Measurements from ENCODE around the gene TPPP3. TPM values are rescaled to one million over a fixed set of nuclear protein-coding genes. Genes with fewer than 3 reads are reported as not detected.

TPPP3 gene
- total RNA-seq, 4 donors from 2014 or later = 2.0 to 5.9 (median 2.6) TPM

DNA sequence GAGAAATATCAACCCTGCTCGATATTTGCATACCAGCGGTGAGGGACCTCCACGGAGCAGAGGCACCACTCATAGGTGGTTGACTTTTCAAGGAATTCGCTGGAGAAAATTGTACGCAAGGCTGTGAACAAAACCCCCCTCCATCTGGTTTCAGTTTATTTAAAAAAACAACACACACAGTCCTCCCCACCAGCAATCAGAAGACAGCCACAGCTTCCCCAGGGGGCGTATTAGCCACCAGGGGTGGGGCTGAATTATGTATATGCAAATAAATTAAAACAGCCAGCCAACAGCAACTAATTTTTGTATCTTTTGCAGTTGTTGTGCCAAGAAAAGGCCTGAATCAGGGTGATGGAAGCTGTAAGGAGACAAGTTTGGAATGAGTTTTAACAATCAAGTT lies 31.8 kb upstream of the TPPP3 start:
- TF ChIP-seq, protein P1, sequence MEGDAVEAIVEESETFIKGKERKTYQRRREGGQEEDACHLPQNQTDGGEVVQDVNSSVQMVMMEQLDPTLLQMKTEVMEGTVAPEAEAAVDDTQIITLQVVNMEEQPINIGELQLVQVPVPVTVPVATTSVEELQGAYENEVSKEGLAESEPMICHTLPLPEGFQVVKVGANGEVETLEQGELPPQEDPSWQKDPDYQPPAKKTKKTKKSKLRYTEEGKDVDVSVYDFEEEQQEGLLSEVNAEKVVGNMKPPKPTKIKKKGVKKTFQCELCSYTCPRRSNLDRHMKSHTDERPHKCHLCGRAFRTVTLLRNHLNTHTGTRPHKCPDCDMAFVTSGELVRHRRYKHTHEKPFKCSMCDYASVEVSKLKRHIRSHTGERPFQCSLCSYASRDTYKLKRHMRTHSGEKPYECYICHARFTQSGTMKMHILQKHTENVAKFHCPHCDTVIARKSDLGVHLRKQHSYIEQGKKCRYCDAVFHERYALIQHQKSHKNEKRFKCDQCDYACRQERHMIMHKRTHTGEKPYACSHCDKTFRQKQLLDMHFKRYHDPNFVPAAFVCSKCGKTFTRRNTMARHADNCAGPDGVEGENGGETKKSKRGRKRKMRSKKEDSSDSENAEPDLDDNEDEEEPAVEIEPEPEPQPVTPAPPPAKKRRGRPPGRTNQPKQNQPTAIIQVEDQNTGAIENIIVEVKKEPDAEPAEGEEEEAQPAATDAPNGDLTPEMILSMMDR (IDR thresholded peaks at IDR 0.05; ENCODE audit: low read depth) = no peak

DNA sequence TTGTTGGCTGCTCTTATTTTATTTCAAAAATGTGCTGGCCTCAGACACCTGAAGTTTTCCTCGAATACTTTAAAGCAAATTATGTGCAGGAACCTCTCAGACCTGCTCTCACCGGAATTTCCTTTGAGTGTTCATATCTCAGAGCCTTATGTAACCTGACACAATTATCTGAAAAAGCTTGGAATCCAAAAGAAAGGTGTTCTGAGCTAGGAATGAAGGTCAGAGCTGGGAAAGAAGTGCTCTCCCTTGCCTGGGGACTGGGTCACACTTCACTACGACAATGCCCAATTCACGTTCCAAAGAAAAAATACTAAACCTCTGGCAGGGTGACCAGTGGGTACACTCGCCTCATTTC lies 30.9 kb upstream of the TPPP3 start:
- TF ChIP-seq, protein P1 (IDR thresholded peaks at IDR 0.05; ENCODE audit: low read depth) = no peak

DNA sequence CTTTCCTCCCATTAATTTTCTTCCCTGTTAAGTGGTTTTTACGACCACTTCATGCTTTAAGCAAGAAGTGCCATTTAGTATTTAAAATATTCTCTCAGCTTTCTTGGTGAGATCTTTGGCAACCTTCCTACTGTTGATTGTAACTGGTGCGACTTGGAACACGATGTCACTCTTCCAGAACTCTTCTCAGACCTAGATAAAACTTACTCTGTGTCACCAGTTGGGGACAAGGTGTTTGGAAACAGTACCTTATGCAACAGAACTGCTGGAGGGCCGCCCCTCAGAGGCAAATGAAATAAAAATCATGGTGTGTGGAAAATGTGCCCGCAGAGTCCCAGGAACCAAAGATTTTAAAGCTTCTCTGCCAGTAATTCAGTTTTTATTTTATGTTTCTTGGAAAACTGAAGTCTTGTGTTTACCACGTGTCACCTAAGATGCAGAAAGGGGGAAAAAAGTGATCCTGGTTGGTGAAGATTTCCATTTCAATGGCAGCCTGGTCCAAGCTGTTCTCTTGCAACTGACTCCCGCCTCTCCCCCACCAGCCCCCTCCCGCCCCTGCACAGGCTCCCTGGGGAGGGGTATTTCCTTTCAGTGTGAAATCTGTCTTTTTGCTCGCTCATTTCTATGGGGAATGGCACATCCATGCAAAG lies 30.4 kb upstream of the TPPP3 start:
- TF ChIP-seq, protein P1 (IDR thresholded peaks at IDR 0.05; ENCODE audit: low read depth) = no peak

DNA sequence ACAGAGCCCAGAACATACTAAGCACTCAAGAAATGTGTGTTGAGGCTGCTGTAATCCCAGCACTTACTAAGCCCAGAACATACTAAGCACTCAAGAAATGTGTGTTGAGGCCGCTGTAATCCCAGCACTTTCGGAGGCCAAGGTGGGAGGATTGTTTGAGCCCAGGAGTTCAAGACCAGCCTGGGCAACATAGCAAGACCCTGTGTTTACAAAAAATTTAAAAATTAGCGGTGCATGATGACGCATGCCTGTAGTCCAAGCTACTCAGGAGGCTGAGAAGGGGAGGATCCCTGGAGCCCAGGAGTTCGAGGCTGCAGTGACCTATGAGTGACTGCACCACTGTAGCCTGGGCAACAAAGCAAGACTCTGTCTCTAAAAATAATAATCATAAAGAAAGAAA lies 29.7 kb upstream of the TPPP3 start:
- TF ChIP-seq, protein P1 (IDR thresholded peaks at IDR 0.05; ENCODE audit: low read depth) = no peak

DNA sequence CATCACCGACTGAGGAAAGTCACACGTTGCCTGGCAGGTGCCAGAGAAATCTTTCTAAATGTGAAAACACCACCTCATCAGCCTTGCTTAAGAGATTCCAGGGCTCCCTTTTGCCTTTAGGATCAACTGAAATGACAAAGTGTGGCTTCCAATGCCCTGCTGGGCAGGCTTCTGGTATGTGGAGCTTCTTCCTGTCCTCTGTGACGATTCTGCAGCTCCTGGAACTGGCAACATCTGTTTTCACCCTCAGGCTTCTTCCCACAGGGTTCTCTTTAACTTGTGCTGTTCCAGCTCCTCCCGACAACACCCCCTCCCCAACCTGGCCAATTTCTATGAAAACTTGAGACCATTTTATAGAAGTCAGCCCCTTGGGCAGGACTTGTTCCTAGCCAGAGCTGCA lies 27.7 kb upstream of the TPPP3 start:
- TF ChIP-seq, protein P1 (IDR thresholded peaks at IDR 0.05; ENCODE audit: low read depth) = no peak

DNA sequence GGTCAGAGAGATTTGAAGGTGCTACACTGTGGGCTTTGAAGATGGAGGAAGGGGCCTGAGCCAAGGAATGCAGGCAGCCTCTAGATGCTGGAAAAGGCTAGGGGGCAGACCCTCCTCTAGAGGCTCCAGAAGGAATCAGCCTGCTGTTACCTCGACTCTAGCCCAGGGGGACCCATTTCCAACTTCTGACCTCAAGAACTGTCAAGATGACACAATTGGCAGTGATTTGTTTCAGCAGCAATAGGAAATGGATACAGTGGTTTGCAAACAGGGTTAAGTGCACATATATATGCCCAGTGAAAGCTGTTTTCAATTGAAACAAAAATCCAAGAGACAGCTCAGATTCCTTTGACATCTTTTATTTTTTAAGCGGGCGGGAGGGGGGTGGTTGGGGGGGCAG lies 26.6 kb upstream of the TPPP3 start:
- TF ChIP-seq, protein P1 (IDR thresholded peaks at IDR 0.05; ENCODE audit: low read depth) = no peak

DNA sequence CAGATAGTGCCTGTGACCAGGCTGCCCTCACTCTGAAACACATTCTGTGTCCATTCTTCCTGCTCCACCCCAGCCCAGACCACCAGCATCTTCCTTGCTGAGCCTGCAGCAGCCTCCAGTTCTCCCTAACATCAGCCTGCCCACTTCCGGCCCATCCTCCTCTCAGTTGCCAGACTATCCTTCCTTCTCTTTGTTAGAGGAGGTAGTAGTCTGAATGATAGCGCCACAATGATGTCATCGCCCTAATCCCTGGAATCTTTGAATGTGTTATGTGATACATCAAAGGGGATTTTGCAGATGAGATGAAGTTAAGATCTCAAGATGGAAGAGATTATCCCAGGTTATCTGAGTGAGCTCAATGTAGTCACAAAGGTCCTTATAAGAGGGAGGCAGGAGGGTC lies 26.2 kb upstream of the TPPP3 start:
- TF ChIP-seq, protein P1 (IDR thresholded peaks at IDR 0.05; ENCODE audit: low read depth) = no peak

Data from subcutaneous adipose tissue (tissue), 4 donors.